ENCODE results near the gene HIC2.

DNA sequence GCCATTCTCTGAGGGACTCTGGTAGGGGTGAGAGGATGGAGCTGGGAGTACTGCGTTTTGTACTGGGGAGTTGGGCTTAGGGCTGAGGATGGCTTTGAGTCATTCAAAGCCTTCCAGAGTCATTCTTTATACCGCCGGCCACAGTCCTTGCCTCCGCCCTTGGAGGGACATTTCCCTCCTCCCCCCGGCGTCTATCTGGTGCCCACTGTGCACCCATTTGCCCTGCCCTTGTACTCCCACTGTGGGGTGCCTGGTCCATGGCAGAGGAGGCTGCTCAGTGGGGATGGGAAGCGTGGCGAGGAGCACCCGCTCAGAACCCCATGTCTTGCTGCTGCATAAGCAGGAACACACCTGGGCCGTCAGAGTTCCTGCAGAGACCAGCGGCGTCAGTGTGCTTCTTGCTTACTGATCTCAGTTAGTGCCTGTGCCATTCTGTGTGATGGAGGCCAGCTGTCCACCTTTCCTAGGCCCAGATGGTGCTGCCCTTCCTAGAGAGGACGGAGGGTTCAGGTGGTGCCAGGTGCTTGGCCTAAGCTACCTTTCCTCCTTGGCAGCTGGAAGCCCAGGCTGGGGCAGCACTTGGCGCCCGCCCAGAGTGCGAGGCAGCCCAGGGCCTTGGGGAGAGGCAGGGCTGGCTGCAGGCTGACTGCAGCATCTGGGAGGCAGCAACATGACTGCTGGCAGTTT is 26.7 kb downstream of the HIC2 start:
- no peak for TF ChIP-seq CTCF (conservative IDR thresholded peaks at IDR 0.05; ENCODE audit: low read length)
- no peak for TF ChIP-seq EZH2phosphoT487 (IDR thresholded peaks at IDR 0.05; ENCODE audit: borderline replicate concordance, low read depth, low read length)

All from OCI-LY7 (cell line).